Esophagus squamous epithelium (tissue), 5 donors: ENCODE data around the gene ZNF784. TPM values are rescaled to one million over a fixed set of nuclear protein-coding genes. Genes with fewer than 3 reads are reported as not detected.

Source experiments
- DNase-seq: peaks from one replicate; lab custom pipeline; 2025; lab: John Stamatoyannopoulos, UW
- H3K27ac ChIP-seq, 4 donors: fragments of 200-600 bp; sonication (generic); one replicate each; pipeline ENCODE4 v1.5.1; 2016 to 2019; ENCODE audit warnings: mild to moderate bottlenecking in 1 of 4
- H3K27me3 ChIP-seq, 4 donors: fragments of 200-600 bp; sonication (generic); 1 replicate in 3 of 4; 2 replicates in 1 of 4; pipeline versions ENCODE4 v1.5.1 to v1.6.0; 2017 to 2021; ENCODE audit warnings: antibody characterized with exemption in 1 of 4
- H3K36me3 ChIP-seq, 3 donors: fragments of 200-600 bp; sonication (generic); one replicate each; pipeline ENCODE4 v1.5.1; 2016 to 2019
- H3K4me1 ChIP-seq, 3 donors: fragments of 200-600 bp; sonication (generic); one replicate each; pipeline ENCODE4 v1.5.1; 2017 to 2019
- H3K4me3 ChIP-seq, 4 donors: fragments of 200-600 bp; sonication (generic); 1 replicate in 3 of 4; 2 replicates in 1 of 4; pipeline ENCODE4 v1.5.1; 2016 to 2019; ENCODE audit warnings: mild to moderate bottlenecking in 2 of 4, moderate library complexity in 1 of 4
- H3K9me3 ChIP-seq, 3 donors: fragments of 200-600 bp; sonication (generic); one replicate each; pipeline ENCODE4 v1.5.1; 2016 to 2019
- CTCF ChIP-seq, 6 experiments: fragments of 450-650 bp in 4 of 6; fragments of 200-600 bp in 2 of 6; sonication (generic) in 2 of 6; IDR thresholded peaks; one replicate each; pipeline ENCODE4 v1.5.1; 2016 to 2019; ENCODE audit warnings: antibody characterized with exemption in 6 of 6, mild to moderate bottlenecking in 4 of 6, moderate library complexity in 4 of 6
- POLR2A ChIP-seq, 4 donors: fragments of 450-650 bp; IDR thresholded peaks; one replicate each; pipeline ENCODE4 v1.6.1; 2017; ENCODE audit warnings: antibody characterized with exemption in 4 of 4, mild to moderate bottlenecking in 4 of 4, moderate library complexity in 3 of 4
- WGBS, 2 donors: methylation state at CpG; one replicate each; pipeline ENCODE4 v1.1.5; 2018; 5-methylcytosine and 5-hydroxymethylcytosine counted together
- intact Hi-C: fragments of 100-400 bp; cut with DNase I; formaldehyde crosslinking; loops from one replicate; pipeline ENCODE4 v1.15.0; 2022
- total RNA-seq, 4 donors: library from RNA; depleted of rRNA; stranded (reverse); fragments of >200 nt; gene quantifications; one replicate each; pipeline ENCODE4 v1.1.0, GENCODE V29; 2016
- donor health status: DM: yes; HTN: yes; CAD: no.

The ZNF784 gene
- total RNA-seq, 4 donors from 2014 or later, result 2.9 to 6.9 (median 4.4) TPM

- Histone ChIP-seq H3K4me1 (peaks cover 19 to 54% (median 24%) of the 10 kb centered on the region in 3 donors), H3K27ac (peak within 1 kb of the TSS; percentile 96 to 99 (median 98)), H3K36me3 (peaks cover 0 to 45% (median 7%) of the 10 kb centered on the region in 3 donors), H3K9me3 (no peaks in the 10 kb centered on the region), H3K27me3 (no peaks in the 10 kb centered on the region), H3K4me3 (peak within 1 kb of the TSS; percentile 81 to 85 (median 84))
- no peak for TF ChIP-seq CTCF (IDR thresholded peaks at IDR 0.05)
- TF ChIP-seq POLR2A (IDR thresholded peaks at IDR 0.05), result no peak
- WGBS, 2 donors, result 0% methylated on average over 17 to 18 of the region's 23 CpGs
- peak; percentile 88 for DNase-seq
- intact Hi-C loops, result no loop called here
Observed at GRCh38 chr19:55599468-55599841, 24.9 kb downstream of the ZNF784 start, which contains the start of gene FIZ1. FIZ1 (minus strand) TSS chr19:55599517; CDS start chr19:55597865, 1,652 bp downstream.

- peak; percentile 83 for DNase-seq
- 25 to 28% methylated on average over 5 to 7 of the region's 26 CpGs for WGBS, 2 donors
- Histone ChIP-seq H3K27ac (peak overlapping the region; percentile 96 to 99 (median 98)), H3K9me3 (no peaks in the 10 kb centered on the region), H3K4me3 (peak overlapping the region; percentile 81 to 85 (median 84)), H3K4me1 (peaks cover 18 to 49% (median 18%) of the 10 kb centered on the region in 3 donors), H3K27me3 (no peaks in the 10 kb centered on the region), H3K36me3 (peaks cover 0 to 45% (median 7%) of the 10 kb centered on the region in 3 donors)
- TF ChIP-seq POLR2A (IDR thresholded peaks at IDR 0.05), result peak in 1 of 4 donors; percentile 52
- TF ChIP-seq CTCF (IDR thresholded peaks at IDR 0.05), result no peak
- intact Hi-C loops, result no loop called here
Observed at GRCh38 chr19:55598719-55599467, 25.5 kb downstream of the ZNF784 start.

GRCh38 chr19:55598034-55598433 is 26.3 kb downstream of the ZNF784 start:
- peaks cover 0 to 53% (median 7%) of the 10 kb centered on the region in 3 donors for H3K36me3 ChIP-seq
- WGBS, 2 donors, result 80 to 89% methylated on average over 9 of the region's 9 CpGs
- H3K4me3 ChIP-seq, result no peak overlapping the region
- peak overlapping the region in 2 of 4 donors; percentile 96 to 97 for H3K27ac ChIP-seq
- H3K4me1 ChIP-seq, result peaks cover 18 to 40% (median 18%) of the 10 kb centered on the region in 3 donors
- no peaks in the 10 kb centered on the region for H3K27me3 ChIP-seq
- no peaks in the 10 kb centered on the region for H3K9me3 ChIP-seq
- intact Hi-C loops, result no loop called here
- TF ChIP-seq POLR2A (IDR thresholded peaks at IDR 0.05), result no peak
- DNase-seq, result no peak

- Histone ChIP-seq H3K27ac (no peak overlapping the region), H3K9me3 (no peaks in the 10 kb centered on the region), H3K4me3 (no peak overlapping the region), H3K4me1 (peaks cover 18 to 35% (median 18%) of the 10 kb centered on the region in 3 donors), H3K27me3 (no peaks in the 10 kb centered on the region), H3K36me3 (peaks cover 0 to 53% (median 3%) of the 10 kb centered on the region in 3 donors)
- 87 to 94% methylated on average over 6 to 9 of the region's 30 CpGs for WGBS, 2 donors
- intact Hi-C loops, result no loop called here
- DNase-seq, result no peak
- no peak for TF ChIP-seq POLR2A (IDR thresholded peaks at IDR 0.05)
- no peak for TF ChIP-seq CTCF (IDR thresholded peaks at IDR 0.05)
Observed at GRCh38 chr19:55597501-55597921, 26.9 kb downstream of the ZNF784 start.

GRCh38 chr19:55596304-55596703 is 28.1 kb downstream of the ZNF784 start:
- intact Hi-C loops, result no loop called here
- Histone ChIP-seq H3K27ac (no peak overlapping the region), H3K4me3 (no peak overlapping the region), H3K27me3 (no peaks in the 10 kb centered on the region), H3K9me3 (no peaks in the 10 kb centered on the region), H3K36me3 (peaks cover 0 to 57% (median 0%) of the 10 kb centered on the region in 3 donors), H3K4me1 (peaks cover 9 to 23% (median 10%) of the 10 kb centered on the region in 3 donors)
- DNase-seq, result no peak
- TF ChIP-seq POLR2A (IDR thresholded peaks at IDR 0.05), result no peak
- TF ChIP-seq CTCF (IDR thresholded peaks at IDR 0.05), result no peak
- WGBS, 2 donors, result 94% methylated on average over 3 of the region's 3 CpGs
